GM19467 (cell line): ENCODE data around the gene MINK1.

Experiments
- ATAC-seq: cut with Tn5 transposase; IDR thresholded peaks from one replicate; pipeline ENCODE4 v1.9.1; 2021; ENCODE audit warnings: mild to moderate bottlenecking, moderate library complexity; ENCODE audit not compliant: unreplicated experiment

MINK1 gene

GRCh38 chr17:4945176-4945943 is 112.2 kb downstream of the MINK1 start:
- ATAC-seq = no peak

- no peak for ATAC-seq
These were observed 112.8 kb downstream of the MINK1 start for GRCh38 chr17:4945944-4946280.

- ATAC-seq = no peak
These were observed 113.3 kb downstream of the MINK1 start for GRCh38 chr17:4946312-4946976.

DNA sequence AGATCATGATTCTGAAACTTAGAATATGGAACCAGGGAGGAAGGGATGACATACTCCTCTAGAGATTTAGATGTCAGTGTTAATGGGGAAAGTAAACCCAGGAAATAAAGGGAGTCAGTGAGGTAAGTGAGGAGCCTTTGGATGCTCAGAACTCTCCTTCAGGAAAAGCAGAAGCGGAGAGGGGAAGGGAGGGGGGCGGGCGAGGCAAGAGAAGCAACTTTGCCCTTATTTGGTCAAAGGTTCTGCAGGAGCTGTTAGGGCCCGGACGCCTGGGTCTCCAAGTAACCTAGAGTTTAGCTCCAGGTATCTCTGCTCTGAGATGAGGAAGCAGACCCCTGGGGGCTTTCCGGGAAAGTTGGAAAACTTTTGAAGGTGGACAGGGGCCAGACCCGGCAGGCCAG is 113.9 kb downstream of the MINK1 start:
- no peak for ATAC-seq
